ENCODE data around the gene STAP2.

DNA sequence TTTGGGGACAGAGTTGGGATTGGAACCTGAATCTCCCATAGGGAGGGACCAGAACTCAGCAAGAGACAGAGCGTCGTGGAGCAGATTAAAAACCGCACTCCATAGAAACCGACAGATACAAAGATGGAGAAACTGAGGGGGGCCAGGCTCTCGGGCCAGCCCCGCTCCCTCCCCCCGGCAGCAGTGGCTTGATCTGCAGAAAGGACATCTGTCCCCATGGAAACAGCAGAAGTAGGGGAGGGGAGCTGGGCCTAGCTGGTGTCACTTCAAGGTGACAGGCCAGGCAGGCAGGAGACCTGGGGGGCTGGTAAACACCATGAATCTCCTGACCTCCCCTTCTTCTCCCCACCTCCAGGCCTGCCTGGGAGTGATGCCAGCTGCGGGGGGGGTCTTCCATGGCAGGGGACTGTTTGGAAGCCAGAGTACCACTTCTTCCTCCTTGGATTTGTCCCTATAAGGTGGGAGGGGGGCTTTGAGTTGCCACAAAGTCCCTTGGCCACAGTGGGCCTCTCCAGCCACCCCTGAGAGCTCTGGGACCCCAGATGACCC is 47.4 kb downstream of the STAP2 start:
- TF ChIP-seq, protein P1, sequence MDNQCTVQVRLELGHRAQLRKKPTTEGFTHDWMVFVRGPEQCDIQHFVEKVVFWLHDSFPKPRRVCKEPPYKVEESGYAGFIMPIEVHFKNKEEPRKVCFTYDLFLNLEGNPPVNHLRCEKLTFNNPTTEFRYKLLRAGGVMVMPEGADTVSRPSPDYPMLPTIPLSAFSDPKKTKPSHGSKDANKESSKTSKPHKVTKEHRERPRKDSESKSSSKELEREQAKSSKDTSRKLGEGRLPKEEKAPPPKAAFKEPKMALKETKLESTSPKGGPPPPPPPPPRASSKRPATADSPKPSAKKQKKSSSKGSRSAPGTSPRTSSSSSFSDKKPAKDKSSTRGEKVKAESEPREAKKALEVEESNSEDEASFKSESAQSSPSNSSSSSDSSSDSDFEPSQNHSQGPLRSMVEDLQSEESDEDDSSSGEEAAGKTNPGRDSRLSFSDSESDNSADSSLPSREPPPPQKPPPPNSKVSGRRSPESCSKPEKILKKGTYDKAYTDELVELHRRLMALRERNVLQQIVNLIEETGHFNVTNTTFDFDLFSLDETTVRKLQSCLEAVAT (IDR thresholded peaks at IDR 0.05): no peak
- TF ChIP-seq, protein P2, sequence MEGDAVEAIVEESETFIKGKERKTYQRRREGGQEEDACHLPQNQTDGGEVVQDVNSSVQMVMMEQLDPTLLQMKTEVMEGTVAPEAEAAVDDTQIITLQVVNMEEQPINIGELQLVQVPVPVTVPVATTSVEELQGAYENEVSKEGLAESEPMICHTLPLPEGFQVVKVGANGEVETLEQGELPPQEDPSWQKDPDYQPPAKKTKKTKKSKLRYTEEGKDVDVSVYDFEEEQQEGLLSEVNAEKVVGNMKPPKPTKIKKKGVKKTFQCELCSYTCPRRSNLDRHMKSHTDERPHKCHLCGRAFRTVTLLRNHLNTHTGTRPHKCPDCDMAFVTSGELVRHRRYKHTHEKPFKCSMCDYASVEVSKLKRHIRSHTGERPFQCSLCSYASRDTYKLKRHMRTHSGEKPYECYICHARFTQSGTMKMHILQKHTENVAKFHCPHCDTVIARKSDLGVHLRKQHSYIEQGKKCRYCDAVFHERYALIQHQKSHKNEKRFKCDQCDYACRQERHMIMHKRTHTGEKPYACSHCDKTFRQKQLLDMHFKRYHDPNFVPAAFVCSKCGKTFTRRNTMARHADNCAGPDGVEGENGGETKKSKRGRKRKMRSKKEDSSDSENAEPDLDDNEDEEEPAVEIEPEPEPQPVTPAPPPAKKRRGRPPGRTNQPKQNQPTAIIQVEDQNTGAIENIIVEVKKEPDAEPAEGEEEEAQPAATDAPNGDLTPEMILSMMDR (IDR thresholded peaks at IDR 0.05 in 2 of 3, conservative IDR thresholded peaks at IDR 0.05 in 1 of 3; ENCODE audit: insufficient read depth in 2 of 3, low read depth in 1 of 3, low read length in 3 of 3): no peak
- TF ChIP-seq EGR1 (conservative IDR thresholded peaks at IDR 0.05): no peak
- no peak for TF ChIP-seq RFX5 (IDR thresholded peaks at IDR 0.05; ENCODE audit: low read depth, low read length)
- TF ChIP-seq, protein P3, sequence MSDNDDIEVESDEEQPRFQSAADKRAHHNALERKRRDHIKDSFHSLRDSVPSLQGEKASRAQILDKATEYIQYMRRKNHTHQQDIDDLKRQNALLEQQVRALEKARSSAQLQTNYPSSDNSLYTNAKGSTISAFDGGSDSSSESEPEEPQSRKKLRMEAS (CRISPR knock-in tag; IDR thresholded peaks at IDR 0.05): no peak
- no peak for TF ChIP-seq ESRRA (IDR thresholded peaks at IDR 0.05; ENCODE audit: borderline replicate concordance, low read depth)
